WERI-Rb-1 (cell line): ENCODE results near the gene BCDIN3D.

Source experiments
- DNase-seq: peaks from one replicate; pipeline ENCODE4 v3.0.0-alpha.2; 2020
- H3K27ac ChIP-seq: fragments of 250-450 bp; sonication (Bioruptor Pico); 2 replicates; pipeline ENCODE4 v1.5.1; 2020; ENCODE audit warnings: mild to moderate bottlenecking, moderate library complexity
- H3K27me3 ChIP-seq: fragments of 250-450 bp; sonication (Bioruptor Pico); 2 replicates; pipeline ENCODE4 v1.5.1; 2021; ENCODE audit warnings: mild to moderate bottlenecking, low read depth, moderate library complexity; ENCODE audit not compliant: insufficient read depth, severe bottlenecking
- H3K36me3 ChIP-seq: fragments of 250-450 bp; sonication (Bioruptor Pico); 2 replicates; pipeline ENCODE4 v1.5.1; 2020; ENCODE audit warnings: mild to moderate bottlenecking, moderate library complexity
- H3K4me3 ChIP-seq: 2 replicates; pipeline ENCODE4 v1.5.1; 2011; ENCODE audit warnings: low read depth, mild to moderate bottlenecking, control low read depth, low read length
- H3K9me3 ChIP-seq: fragments of 250-450 bp; sonication (Bioruptor Pico); 2 replicates; pipeline ENCODE4 v1.5.1; 2021; ENCODE audit warnings: mild to moderate bottlenecking, moderate library complexity; ENCODE audit not compliant: severe bottlenecking
- TF ChIP-seq, protein P1 (sequence below): IDR thresholded peaks from 2 replicates; pipeline ENCODE4 v1.5.1; 2011; ENCODE audit warnings: low read depth, mild to moderate bottlenecking, control low read depth, inconsistent platforms, low read length

Gene BCDIN3D

DNA sequence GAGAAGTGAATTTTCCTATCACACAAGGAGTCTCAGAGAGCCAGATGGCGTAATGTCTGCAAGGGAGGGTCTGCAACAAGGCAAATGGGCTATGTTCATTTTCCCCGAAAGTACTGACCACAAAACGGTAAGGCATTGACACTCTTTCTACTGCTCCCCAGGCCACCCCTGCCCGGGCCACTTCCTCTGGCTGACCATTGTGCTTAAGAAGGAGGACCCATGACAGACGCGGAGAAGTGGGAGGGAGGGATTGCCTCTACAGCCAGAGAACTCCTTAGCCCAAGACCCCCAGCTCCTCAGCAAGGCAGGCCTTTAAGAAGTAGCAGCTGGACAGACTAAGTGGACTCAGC, 15.9 kb downstream of the BCDIN3D start:
- TF ChIP-seq, protein P1, sequence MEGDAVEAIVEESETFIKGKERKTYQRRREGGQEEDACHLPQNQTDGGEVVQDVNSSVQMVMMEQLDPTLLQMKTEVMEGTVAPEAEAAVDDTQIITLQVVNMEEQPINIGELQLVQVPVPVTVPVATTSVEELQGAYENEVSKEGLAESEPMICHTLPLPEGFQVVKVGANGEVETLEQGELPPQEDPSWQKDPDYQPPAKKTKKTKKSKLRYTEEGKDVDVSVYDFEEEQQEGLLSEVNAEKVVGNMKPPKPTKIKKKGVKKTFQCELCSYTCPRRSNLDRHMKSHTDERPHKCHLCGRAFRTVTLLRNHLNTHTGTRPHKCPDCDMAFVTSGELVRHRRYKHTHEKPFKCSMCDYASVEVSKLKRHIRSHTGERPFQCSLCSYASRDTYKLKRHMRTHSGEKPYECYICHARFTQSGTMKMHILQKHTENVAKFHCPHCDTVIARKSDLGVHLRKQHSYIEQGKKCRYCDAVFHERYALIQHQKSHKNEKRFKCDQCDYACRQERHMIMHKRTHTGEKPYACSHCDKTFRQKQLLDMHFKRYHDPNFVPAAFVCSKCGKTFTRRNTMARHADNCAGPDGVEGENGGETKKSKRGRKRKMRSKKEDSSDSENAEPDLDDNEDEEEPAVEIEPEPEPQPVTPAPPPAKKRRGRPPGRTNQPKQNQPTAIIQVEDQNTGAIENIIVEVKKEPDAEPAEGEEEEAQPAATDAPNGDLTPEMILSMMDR: no peak
- H3K27ac ChIP-seq: no peak overlapping the region
- H3K27me3 ChIP-seq: no peaks in the 10 kb centered on the region
- DNase-seq: no peak
- H3K9me3 ChIP-seq: no peaks in the 10 kb centered on the region
- H3K4me3 ChIP-seq: peak overlapping the region; percentile 80
- H3K36me3 ChIP-seq: no peaks in the 10 kb centered on the region

DNA sequence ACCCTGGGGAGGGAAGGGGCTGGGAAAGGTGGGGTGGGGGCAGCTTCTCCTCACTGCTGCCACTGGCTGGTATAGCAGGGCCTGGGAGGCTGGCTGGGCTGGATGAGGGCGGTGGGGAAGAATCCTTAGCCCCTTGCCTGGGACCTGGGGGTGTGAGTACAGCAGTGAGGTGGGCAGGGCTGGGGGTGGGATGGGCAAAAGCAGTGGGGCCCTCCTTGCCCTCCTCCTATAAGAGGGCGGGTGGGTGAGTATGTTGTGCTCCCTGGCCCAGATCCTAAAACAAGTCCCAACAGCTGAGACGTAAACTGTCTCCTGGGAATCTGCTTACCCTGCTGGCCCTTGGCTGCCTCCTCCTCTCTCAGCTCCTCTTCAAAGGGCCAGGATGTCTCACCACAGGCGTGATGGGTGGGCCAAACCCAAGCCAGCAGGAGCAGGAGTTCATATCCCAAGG, 16.9 kb downstream of the BCDIN3D start:
- TF ChIP-seq, protein P1: no peak
- H3K4me3 ChIP-seq: no peak overlapping the region

DNA sequence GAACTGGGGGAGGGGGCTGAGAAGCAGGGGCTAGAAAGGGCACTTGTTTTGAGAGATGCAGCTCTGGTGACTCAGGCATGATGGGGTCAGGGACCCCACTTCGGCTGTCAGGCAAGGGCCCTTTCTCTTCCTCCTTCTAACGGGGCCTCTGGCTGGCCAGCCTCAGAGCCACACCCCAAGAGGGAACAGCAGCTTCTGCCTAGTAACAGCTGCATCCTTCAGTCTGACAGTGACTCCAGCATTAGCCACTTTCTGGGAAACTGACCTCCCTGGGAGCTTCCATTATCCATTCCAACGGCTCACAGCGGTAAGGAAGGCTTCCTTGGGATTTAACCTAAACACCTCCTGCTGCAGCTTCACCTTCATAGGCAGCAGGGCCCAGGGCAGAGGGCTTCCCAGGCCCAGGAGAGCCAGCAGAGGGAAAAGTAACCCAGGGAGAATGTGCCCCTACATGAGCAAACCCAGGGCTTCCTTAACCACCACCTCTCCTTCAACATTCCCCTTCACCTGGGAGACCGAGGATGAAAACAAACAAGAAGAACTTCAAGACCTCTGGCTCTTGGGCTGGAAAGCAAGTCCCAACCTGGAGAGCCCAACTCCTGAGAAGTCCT, 17.4 kb downstream of the BCDIN3D start:
- no peak for DNase-seq
- Histone ChIP-seq H3K36me3 (no peaks in the 10 kb centered on the region), H3K27me3 (no peaks in the 10 kb centered on the region), H3K27ac (no peak overlapping the region), H3K4me3 (no peak overlapping the region), H3K9me3 (no peaks in the 10 kb centered on the region)
- TF ChIP-seq, protein P1: no peak

More for the DNA sequence above, 16.9 kb downstream of the BCDIN3D start:
- no peaks in the 10 kb centered on the region for H3K27me3 ChIP-seq
- H3K27ac ChIP-seq: no peak overlapping the region
- DNase-seq: no peak
- H3K36me3 ChIP-seq: no peaks in the 10 kb centered on the region
- no peaks in the 10 kb centered on the region for H3K9me3 ChIP-seq

DNA sequence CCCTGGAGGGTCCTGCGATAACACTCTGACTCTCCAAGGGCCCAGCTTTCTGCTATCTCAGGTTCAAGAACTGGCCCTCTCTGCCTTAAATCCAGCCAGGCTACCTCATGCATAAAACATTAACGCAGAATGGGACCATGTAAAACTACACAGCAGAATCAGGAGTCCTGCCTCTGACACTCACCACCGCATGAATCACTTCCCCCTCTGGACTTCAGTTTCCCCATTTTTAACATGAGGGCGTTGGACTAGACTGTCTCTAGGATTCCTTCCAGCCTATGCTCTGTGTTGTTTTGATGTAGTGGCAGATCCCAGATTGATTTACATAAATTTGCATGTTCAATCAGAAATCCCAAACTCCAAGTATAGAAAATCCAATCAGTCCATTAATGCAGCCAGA, 18.0 kb downstream of the BCDIN3D start:
- Histone ChIP-seq H3K27me3 (no peaks in the 10 kb centered on the region), H3K27ac (no peak overlapping the region), H3K9me3 (no peaks in the 10 kb centered on the region), H3K36me3 (no peaks in the 10 kb centered on the region), H3K4me3 (no peak overlapping the region)
- DNase-seq: no peak
- TF ChIP-seq, protein P1: no peak

DNA sequence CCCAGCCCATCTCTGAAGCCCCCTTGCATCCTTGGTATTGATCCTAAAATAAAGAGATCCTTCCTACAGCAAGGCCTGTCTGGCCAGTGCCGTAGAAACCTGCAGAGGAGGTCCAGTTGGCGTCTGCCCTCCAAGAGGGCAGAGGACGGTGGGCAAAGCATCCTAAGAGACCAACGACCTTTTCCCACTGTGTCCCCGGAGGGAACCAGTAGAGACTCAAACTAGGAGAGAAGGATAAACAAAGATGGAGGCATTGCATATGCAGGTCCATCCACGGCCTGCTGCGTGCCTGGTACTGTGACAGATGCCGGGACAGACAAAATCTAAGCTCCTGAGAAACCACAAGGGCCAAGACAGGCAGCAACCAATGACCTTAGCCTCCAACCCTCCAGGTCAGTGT, 18.5 kb downstream of the BCDIN3D start:
- Histone ChIP-seq H3K4me3 (no peak overlapping the region), H3K27ac (no peak overlapping the region), H3K36me3 (no peaks in the 10 kb centered on the region), H3K27me3 (no peaks in the 10 kb centered on the region), H3K9me3 (no peaks in the 10 kb centered on the region)
- no peak for DNase-seq
- TF ChIP-seq, protein P1: no peak

DNA sequence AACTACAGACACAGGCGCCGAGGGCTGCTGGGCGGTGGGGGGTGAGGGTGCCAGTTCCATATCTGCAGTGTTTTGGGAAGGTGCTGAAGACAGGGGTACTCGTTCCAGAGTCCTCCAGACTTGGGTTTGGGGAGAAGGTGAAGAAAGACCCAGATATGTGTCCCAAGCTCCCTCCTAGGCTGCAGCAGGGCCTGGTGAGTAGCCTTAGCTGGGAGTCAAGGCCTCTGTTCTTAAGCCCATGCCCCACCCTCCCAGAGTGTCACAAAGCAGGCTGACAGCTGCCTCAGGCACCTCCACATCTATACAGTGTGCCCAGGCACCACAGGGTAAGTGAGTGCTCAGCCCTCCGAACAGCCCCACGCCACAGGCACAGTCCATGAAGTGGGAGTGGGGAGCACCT, 19.0 kb downstream of the BCDIN3D start:
- no peak overlapping the region for H3K27ac ChIP-seq
- H3K9me3 ChIP-seq: no peaks in the 10 kb centered on the region
- no peaks in the 10 kb centered on the region for H3K27me3 ChIP-seq
- TF ChIP-seq, protein P1: no peak
- peak; percentile 47 for DNase-seq
- no peaks in the 10 kb centered on the region for H3K36me3 ChIP-seq
- H3K4me3 ChIP-seq: no peak overlapping the region
